K562 (cell line): ENCODE results near the gene THAP4. TPM values are rescaled to one million over a fixed set of nuclear protein-coding genes. Genes with fewer than 3 reads are reported as not detected.

Experiments used
- ATAC-seq: fragments of 200-7000 bp; cut with Tn5 transposase; 3 replicates; pipeline ENCODE4 v1.9.1; 2020; ENCODE audit warnings: moderate library complexity
- BruUV-seq: library from RNA; stranded (reverse); fragments of 400-500 nt; replicated peaks from 2 replicates; lab custom pipeline; 2021; lab: Mats Ljungman, UMichigan
- CTCF ChIA-PET: fragments of 300-600 bp; formaldehyde crosslinking; extraction: SDS; loops from one replicate; lab custom pipeline; 2021; ENCODE audit warnings: low intra/inter-chr PET ratio; lab: Yijun Ruan, JAX
- POLR2A ChIA-PET: fragments of 300-600, 350-650 bp; sonication (Branson Sonifier 250); formaldehyde crosslinking; extraction: SDS; loops from one replicate; lab custom pipeline; 2021; ENCODE audit warnings: antibody characterized with exemption, inconsistent platforms; lab: Yijun Ruan, JAX
- DNase-seq, 4 experiments: peaks; one replicate each; pipeline versions ENCODE4 v3.0.0 to v3.0.0-alpha.2; 2011 to 2018; ENCODE audit warnings: low spot score in 3 of 4, mixed read lengths in 3 of 4; ENCODE audit errors: extremely low read depth in 1 of 4
- FAIRE-seq: peaks from 2 replicates; lab custom pipeline; 2011; peaks lifted over from hg19 to GRCh38; lab: Jason Lieb, UNC
- H2AFZ ChIP-seq: 2 replicates; pipeline ENCODE4 v1.6.0; 2011; ENCODE audit warnings: low read depth, low read length, control low read depth, inconsistent platforms
- H3K27ac ChIP-seq: fragments of 200-600 bp; 3 replicates; pipeline ENCODE4 v1.8.0; 2011; ENCODE audit warnings: low read depth, mild to moderate bottlenecking, control low read depth, inconsistent platforms, low read length, moderate library complexity, mixed read lengths; ENCODE audit errors: extremely low read depth
- H3K27me3 ChIP-seq, 2 experiments: fragments of 300-600 bp in 1 of 2; 2 replicates in 1 of 2; 3 replicates in 1 of 2; pipeline versions ENCODE4 v1.6.0 to v1.8.0; 2011; ENCODE audit warnings: inconsistent platforms in 2 of 2, low read length in 2 of 2, mild to moderate bottlenecking in 1 of 2, mixed read lengths in 1 of 2, moderate library complexity in 1 of 2; ENCODE audit not compliant: control insufficient read depth in 2 of 2, insufficient read depth in 2 of 2
- H3K36me3 ChIP-seq: fragments of 300-600 bp; 3 replicates; pipeline ENCODE4 v1.8.0; 2011; ENCODE audit warnings: mild to moderate bottlenecking, low read length, inconsistent platforms; ENCODE audit not compliant: control insufficient read depth, insufficient read depth
- H3K4me1 ChIP-seq, 2 experiments: fragments of 200-600 bp in 1 of 2; replicated peaks in 1 of 2; 2 replicates in 1 of 2; 3 replicates in 1 of 2; pipeline versions ENCODE4 v1.5.1 to v1.8.0; 2011; ENCODE audit warnings: inconsistent platforms in 2 of 2, low read length in 2 of 2, mild to moderate bottlenecking in 1 of 2, mixed read lengths in 1 of 2, moderate library complexity in 1 of 2; ENCODE audit not compliant: control insufficient read depth in 2 of 2, insufficient read depth in 2 of 2
- H3K4me2 ChIP-seq: 2 replicates; pipeline ENCODE4 v1.6.1; 2011; ENCODE audit warnings: low read length, control low read depth, inconsistent platforms, mixed read lengths; ENCODE audit not compliant: insufficient read depth
- H3K4me3 ChIP-seq: fragments of 200-600 bp; sonication (generic), shearing (Covaris generic); 2 replicates; pipeline ENCODE4 v1.5.1; 2016; ENCODE audit warnings: control low read depth, inconsistent platforms
- H3K79me2 ChIP-seq: fragments of 200-600 bp; 3 replicates; pipeline ENCODE4 v1.8.0; 2011; ENCODE audit warnings: low read length, inconsistent platforms; ENCODE audit not compliant: control insufficient read depth, insufficient read depth
- H3K9ac ChIP-seq, 2 experiments: 2 replicates each; pipeline versions ENCODE4 v1.6.0 to v1.6.1; 2011; ENCODE audit warnings: low read depth in 2 of 2, low read length in 2 of 2, control low read depth in 1 of 2, inconsistent platforms in 1 of 2, mild to moderate bottlenecking in 1 of 2, mixed read lengths in 1 of 2; ENCODE audit not compliant: insufficient read depth in 1 of 2
- H3K9me1 ChIP-seq: one replicate; pipeline ENCODE4 v1.6.0; 2011; ENCODE audit warnings: inconsistent platforms, mild to moderate bottlenecking, low read length, moderate library complexity; ENCODE audit not compliant: control insufficient read depth, insufficient read depth
- H3K9me3 ChIP-seq: replicated peaks from 2 replicates; pipeline ENCODE4 v1.5.1; 2011; ENCODE audit warnings: low read depth, low read length, inconsistent platforms; ENCODE audit not compliant: control insufficient read depth, insufficient read depth
- H4K20me1 ChIP-seq: replicated peaks from 2 replicates; pipeline ENCODE4 v1.6.1; 2011; ENCODE audit warnings: low read length, inconsistent platforms, mixed read lengths; ENCODE audit not compliant: control insufficient read depth, insufficient read depth
- CCAR2 ChIP-seq: fragments of 200-400 bp; formaldehyde crosslinking; IDR thresholded peaks from 2 replicates; pipeline ENCODE4 v1.6.1; 2017; ENCODE audit warnings: mild to moderate bottlenecking, low read depth, low read length
- HMG20B ChIP-seq: fragments of 250-450 bp; sonication (Bioruptor Pico); IDR thresholded peaks from 2 replicates; pipeline ENCODE4 v1.5.0; 2021; ENCODE audit warnings: mild to moderate bottlenecking
- ZBTB33 ChIP-seq: sonication (generic); formaldehyde crosslinking; IDR thresholded peaks from 2 replicates; pipeline ENCODE4 v1.8.1; 2023; ENCODE audit warnings: mild to moderate bottlenecking, missing genetic modification reagents
- WGBS: fragments of 100-300 bp; shearing (Covaris generic); methylation state at CpG from one replicate; pipeline ENCODE4 v1.1.6; 2016; ENCODE audit warnings: low coverage, mixed read lengths; ENCODE audit not compliant: insufficient coverage; ENCODE audit errors: missing lambda C conversion rate; 5-methylcytosine and 5-hydroxymethylcytosine counted together
- in situ Hi-C: fragments of 300-500 bp; cut with MboI; formaldehyde crosslinking; loops from 4 replicates; pipeline ENCODE4 v1.15.0; 2018; ENCODE audit warnings: inconsistent platforms, mixed read lengths
- intact Hi-C: fragments of 100-400 bp; cut with micrococcal nuclease; formaldehyde crosslinking; loops from 2 replicates; pipeline ENCODE4 v1.14.2; 2022
- polyA plus RNA-seq, 8 experiments: library from polyadenylated mRNA; depleted of rRNA in 4 of 8; stranded (reverse) in 5 of 8; unstranded in 3 of 8; fragments of >200 nt; fragmentation: Nextera tagmentation in 2 of 8; fragmentation: Illumina TruSeq in 1 of 8; extraction: Ambion mirVana in 2 of 8; extraction: Trizol in 1 of 8; gene quantifications; 2 replicates each; pipeline versions ENCODE4 v1.2.1 to v1.2.3, GENCODE V29; 2011 to 2014; ENCODE audit warnings: inconsistent platforms in 1 of 8, missing spikeins in 1 of 8
- total RNA-seq, 7 experiments: library from RNA; depleted of rRNA in 6 of 7; stranded (reverse); fragments of >200 nt in 6 of 7; fragmentation: Illumina TruSeq in 2 of 7; extraction: Trizol in 2 of 7; gene quantifications; 2 replicates each; pipeline versions ENCODE4 v1.2.1 to v1.2.3, GENCODE V29; 2011 to 2021; ENCODE audit warnings: low replicate concordance in 1 of 7
- TF ChIP-seq, protein P1 (sequence below): sonication (generic); formaldehyde crosslinking; IDR thresholded peaks from 2 replicates; pipeline ENCODE4 v1.8.0; 2022; ENCODE audit warnings: missing genetic modification reagents, mild to moderate bottlenecking, borderline replicate concordance

Gene THAP4
- total and polyA plus RNA-seq, 9 of the 15 experiments (the other 6 are each of a cell fraction or from before 2014, with no cell fraction given), result 8.6 to 60.9 (median 43.9) TPM

DNA sequence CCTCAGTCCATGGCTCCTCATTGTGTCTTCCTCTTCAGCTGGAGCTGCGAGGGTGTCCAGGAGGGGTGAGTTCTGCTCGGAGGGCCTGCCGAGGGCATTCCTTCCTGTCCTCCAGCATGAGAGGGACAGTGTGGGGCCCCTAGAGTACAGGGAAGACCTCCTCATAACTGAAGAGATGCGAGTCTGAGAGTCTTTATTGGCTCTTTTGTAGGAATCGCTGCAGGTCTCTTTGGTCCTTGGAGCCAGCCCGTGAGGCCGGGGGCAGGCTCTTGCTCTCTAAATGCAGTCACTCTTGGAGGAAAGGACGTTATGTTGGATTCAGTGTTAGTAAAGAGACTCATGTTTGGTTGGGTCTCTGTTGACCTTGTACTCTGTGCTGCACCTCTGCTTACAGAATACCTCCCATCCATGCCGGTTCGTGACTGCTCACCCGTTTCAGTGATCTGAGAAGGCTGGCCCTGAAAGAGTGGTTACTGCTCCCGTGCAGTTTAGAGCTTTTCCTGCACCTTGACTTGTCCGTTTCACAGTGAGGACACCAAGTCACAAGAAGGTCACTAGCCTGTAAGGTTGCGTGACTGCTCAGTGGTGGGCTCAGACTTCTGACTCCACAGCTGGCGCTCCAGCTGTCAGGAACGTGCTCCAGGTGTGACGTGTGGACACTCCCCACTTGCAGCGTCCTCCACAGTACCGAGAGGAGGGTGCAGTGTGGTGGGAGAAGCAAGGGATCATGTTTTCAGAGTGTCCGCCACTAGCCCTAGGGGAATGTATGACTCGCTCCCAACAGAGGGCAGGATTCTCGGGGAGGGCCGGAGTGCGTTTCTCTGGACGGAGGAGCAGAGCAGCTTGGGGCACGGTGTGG, 8.3 kb upstream of the THAP4 start:
- DNase-seq, result no peak
- Histone ChIP-seq H4K20me1 (peaks cover 3% of the 10 kb centered on the region; the same call in 1 of the 2 replicates), H3K27ac (no peak overlapping the region), H2AFZ (no peak overlapping the region), H3K9me1 (no peaks in the 10 kb centered on the region), H3K27me3 (no peaks in the 10 kb centered on the region), H3K9ac (no peak overlapping the region), H3K4me1 (peaks cover 0 to 8% of the 10 kb centered on the region in 2 experiments; a peak in 2 of 5 replicates), H3K79me2 (peaks cover 63% of the 10 kb centered on the region), H3K4me2 (no peak overlapping the region), H3K4me3 (no peak overlapping the region), H3K36me3 (peaks cover 11% of the 10 kb centered on the region; the same call in 1 of the 3 replicates), H3K9me3 (no peaks in the 10 kb centered on the region)
- intact Hi-C loops, result no loop called here
- CTCF ChIA-PET, result no interaction called here
- no peak for TF ChIP-seq CCAR2
- no peak for TF ChIP-seq HMG20B (CRISPR knock-in tag)
- TF ChIP-seq, protein P1, sequence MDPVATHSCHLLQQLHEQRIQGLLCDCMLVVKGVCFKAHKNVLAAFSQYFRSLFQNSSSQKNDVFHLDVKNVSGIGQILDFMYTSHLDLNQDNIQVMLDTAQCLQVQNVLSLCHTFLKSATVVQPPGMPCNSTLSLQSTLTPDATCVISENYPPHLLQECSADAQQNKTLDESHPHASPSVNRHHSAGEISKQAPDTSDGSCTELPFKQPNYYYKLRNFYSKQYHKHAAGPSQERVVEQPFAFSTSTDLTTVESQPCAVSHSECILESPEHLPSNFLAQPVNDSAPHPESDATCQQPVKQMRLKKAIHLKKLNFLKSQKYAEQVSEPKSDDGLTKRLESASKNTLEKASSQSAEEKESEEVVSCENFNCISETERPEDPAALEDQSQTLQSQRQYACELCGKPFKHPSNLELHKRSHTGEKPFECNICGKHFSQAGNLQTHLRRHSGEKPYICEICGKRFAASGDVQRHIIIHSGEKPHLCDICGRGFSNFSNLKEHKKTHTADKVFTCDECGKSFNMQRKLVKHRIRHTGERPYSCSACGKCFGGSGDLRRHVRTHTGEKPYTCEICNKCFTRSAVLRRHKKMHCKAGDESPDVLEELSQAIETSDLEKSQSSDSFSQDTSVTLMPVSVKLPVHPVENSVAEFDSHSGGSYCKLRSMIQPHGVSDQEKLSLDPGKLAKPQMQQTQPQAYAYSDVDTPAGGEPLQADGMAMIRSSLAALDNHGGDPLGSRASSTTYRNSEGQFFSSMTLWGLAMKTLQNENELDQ, result no peak
- peak; percentile 94 for TF ChIP-seq ZBTB33
- in situ Hi-C loops, result no loop called here
- no TSS peak for BruUV-seq
- WGBS, result 87% methylated on average over 15 of the region's 26 CpGs
- POLR2A ChIA-PET, result interaction anchor here (0.6 to 0.8 kb wide), 2 partner anchors 19 to 275 kb away, joined by 3 read pairs; no protein-coding TSS in a partner anchor
- ATAC-seq, result peak; percentile 27; the same call in 2 of the 3 replicates
- FAIRE-seq, result no peak
